HL-60 (cell line): ENCODE measurements around the gene EVI5L.
"Not testable (repeated sequence)": the region's sequence is repeated elsewhere in the genome, so short reads cannot be mapped to it uniquely, and the experiment has no call there.

ENCODE experiments used
- DNase-seq, 2 experiments: peaks; one replicate each; pipeline ENCODE4 v3.0.0-alpha.2; 2010 to 2020; ENCODE audit warnings: low read depth in 1 of 2, low spot score in 1 of 2
- H3K27ac ChIP-seq: fragments of 250-450 bp; sonication (Bioruptor Pico); replicated peaks from 2 replicates; pipeline ENCODE4 v1.5.1; 2020; ENCODE audit warnings: mild to moderate bottlenecking, moderate library complexity
- H3K27me3 ChIP-seq: fragments of 250-450 bp; sonication (Bioruptor Pico); 2 replicates; pipeline ENCODE4 v1.5.1; 2021; ENCODE audit warnings: mild to moderate bottlenecking, moderate library complexity; ENCODE audit not compliant: insufficient read depth, poor library complexity, severe bottlenecking
- H3K4me3 ChIP-seq: replicated peaks from 2 replicates; pipeline ENCODE4 v1.5.1; 2011; ENCODE audit warnings: mild to moderate bottlenecking, control low read depth, low read length; ENCODE audit not compliant: insufficient read depth
- CTCF ChIP-seq: IDR thresholded peaks from one replicate; pipeline ENCODE4 v1.5.1; 2011; ENCODE audit warnings: low read length, control low read depth, inconsistent platforms; ENCODE audit not compliant: insufficient read depth
- GABPA ChIP-seq: IDR thresholded peaks from 2 replicates; pipeline ENCODE4 v1.6.1; 2012; ENCODE audit warnings: low read depth
- POLR2AphosphoS5 ChIP-seq: IDR thresholded peaks from 2 replicates; pipeline ENCODE4 v1.6.1; 2012; ENCODE audit warnings: low read depth
- REST ChIP-seq: IDR thresholded peaks from 2 replicates; pipeline ENCODE4 v1.6.1; 2012; ENCODE audit warnings: low read depth; ENCODE audit not compliant: insufficient replicate concordance
- SPI1 ChIP-seq: IDR thresholded peaks from 2 replicates; pipeline ENCODE4 v1.6.1; 2012; ENCODE audit warnings: low read depth, mild to moderate bottlenecking, borderline replicate concordance

EVI5L gene

DNA sequence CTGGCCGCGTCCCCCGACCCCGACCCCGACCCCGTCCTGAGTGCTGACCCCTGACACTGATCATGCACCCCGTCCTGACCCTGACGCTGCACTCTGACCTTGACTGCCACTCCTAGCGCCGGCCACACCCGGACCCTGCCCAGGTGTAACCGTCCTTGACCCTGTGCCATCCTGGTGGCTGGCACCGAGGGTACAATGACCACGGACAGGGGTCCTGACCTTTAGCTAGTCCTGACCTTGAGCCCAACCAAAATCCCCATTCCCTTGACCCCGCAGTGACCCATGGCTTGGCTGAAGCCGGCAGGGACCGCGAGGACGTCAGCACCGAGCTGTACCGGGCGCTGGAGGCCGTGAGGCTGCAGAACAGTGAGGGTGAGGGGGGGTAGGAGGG is 41.1 kb upstream of the EVI5L start:
- TF ChIP-seq POLR2AphosphoS5 (no peak), SPI1 (no peak), GABPA (no peak), CTCF (no peak)
- no peak for DNase-seq
- Histone ChIP-seq H3K27me3 (peaks cover 15% of the 10 kb centered on the region), H3K27ac (no peak overlapping the region), H3K4me3 (no peak overlapping the region)

DNA sequence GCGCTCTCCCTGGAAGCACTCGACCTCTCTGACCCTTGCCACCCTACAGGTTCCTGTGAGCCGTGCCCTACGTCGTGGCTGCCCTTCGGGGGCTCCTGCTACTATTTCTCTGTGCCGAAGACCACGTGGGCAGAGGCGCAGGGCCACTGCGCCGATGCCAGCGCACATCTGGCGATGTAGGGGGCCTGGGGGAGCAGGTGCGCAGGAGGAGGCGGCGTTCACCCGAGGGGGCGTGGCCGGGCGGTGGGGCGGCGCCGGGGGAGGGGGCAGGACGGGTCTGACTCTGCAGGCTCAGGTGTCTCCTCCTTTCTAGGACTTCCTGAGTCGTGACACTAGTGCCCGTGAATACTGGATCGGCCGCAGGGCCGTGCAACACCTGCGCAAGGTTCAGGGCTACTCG is 40.6 kb upstream of the EVI5L start:
- TF ChIP-seq POLR2AphosphoS5, result no peak
- no peak for TF ChIP-seq SPI1
- no peak for TF ChIP-seq REST
- TF ChIP-seq GABPA, result no peak
- TF ChIP-seq CTCF, result no peak
- Histone ChIP-seq H3K4me3 (no peak overlapping the region), H3K27ac (no peak overlapping the region), H3K27me3 (peaks cover 15% of the 10 kb centered on the region)
- DNase-seq, result no peak

DNA sequence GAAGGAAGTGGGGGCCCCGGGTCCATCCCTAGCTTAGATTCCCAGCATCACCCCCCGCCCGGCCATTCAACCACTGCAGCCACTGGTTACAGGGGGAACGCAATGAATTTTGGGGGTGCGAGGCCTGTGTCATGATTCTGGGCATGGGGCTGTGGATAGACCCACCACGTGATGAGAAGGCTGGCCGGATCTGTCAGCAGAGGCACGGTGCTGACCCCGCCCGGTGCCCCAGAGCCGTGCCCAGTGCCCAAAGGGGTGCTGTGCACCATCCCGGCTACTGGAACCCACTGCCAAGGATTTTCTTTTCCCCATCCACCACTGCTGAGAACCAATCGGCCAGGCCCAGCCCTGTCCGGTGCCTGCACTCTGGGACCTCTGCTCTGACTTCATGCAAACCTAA is 39.6 kb upstream of the EVI5L start:
- no peak for DNase-seq
- Histone ChIP-seq H3K4me3 (no peak overlapping the region), H3K27me3 (peaks cover 15% of the 10 kb centered on the region), H3K27ac (no peak overlapping the region)
- TF ChIP-seq SPI1, result no peak
- TF ChIP-seq CTCF, result no peak
- TF ChIP-seq POLR2AphosphoS5, result no peak
- TF ChIP-seq REST, result no peak
- no peak for TF ChIP-seq GABPA

DNA sequence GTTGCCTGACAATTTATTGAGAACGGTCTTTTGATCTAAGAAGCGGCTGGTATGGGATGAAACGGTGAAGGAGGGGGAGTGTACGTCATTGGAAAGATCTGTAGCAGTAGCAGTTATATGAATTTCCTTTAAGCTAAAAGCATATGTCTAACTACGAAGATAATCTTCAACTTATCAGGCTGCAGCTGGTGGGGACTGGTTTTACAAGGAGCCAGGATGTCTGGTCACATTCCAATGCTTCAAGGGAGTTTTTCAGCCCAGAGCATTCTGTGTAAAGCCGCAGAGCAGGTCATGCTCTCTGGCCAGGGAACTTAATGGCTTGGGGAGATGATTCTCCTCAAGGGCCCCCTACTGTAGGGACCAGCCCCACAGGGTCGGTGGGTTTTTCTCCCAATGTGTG is 37.7 kb upstream of the EVI5L start:
- Histone ChIP-seq H3K27me3 (peaks cover 15% of the 10 kb centered on the region), H3K4me3 (no peak overlapping the region), H3K27ac (no peak overlapping the region)
- TF ChIP-seq POLR2AphosphoS5 (no peak), SPI1 (no peak), GABPA (no peak), CTCF (no peak), REST (no peak)
- no peak for DNase-seq

DNA sequence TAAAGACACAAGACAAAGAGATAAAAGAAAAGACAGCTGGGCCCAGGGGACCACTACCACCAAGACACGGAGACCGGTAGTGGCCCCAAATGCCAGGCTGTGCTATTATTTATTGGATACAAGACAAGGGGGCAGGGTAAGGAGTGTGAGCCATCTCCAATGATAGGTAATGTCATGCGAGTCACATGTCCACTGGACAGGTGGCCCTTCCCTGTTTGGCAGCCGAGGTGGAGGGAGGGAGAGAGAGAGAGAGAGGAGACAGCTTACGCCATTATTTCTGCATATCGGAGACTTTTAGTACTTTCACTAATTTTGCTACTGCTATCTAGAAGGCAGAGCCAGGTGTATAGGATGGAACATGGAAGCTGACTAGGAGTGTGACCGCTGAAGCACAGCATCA is 37.3 kb upstream of the EVI5L start:
- not testable (repeated sequence) for H3K27ac ChIP-seq, DNase-seq, H3K4me3 ChIP-seq
- peaks cover 15% of the 10 kb centered on the region for H3K27me3 ChIP-seq
